Spleen (tissue), 11 donors: ENCODE results near the gene SYNDIG1. TPM values are rescaled to one million over a fixed set of nuclear protein-coding genes. Genes with fewer than 3 reads are reported as not detected.

Experiments used
- DNase-seq: peaks from one replicate; pipeline ENCODE4 v3.0.0-alpha.2; 2020
- H3K27ac ChIP-seq, 8 donors: fragments of 200-600 bp; sonication (generic) in 7 of 8; 1 replicate in 4 of 8; 2 replicates in 4 of 8; pipeline versions ENCODE4 v1.5.0 to v1.8.0; 2016 to 2021; ENCODE audit warnings: inconsistent platforms in 4 of 8, mild to moderate bottlenecking in 4 of 8, moderate library complexity in 1 of 8
- H3K27me3 ChIP-seq, 7 donors: fragments of 200-600 bp; sonication (generic) in 6 of 7; replicated peaks in 1 of 7; 1 replicate in 4 of 7; 2 replicates in 3 of 7; pipeline versions ENCODE4 v1.5.0 to v1.8.0; 2016 to 2021; ENCODE audit warnings: inconsistent platforms in 3 of 7, mild to moderate bottlenecking in 1 of 7
- H3K36me3 ChIP-seq, 6 donors: fragments of 200-600 bp; sonication (generic) in 5 of 6; 1 replicate in 4 of 6; 2 replicates in 2 of 6; pipeline versions ENCODE4 v1.5.0 to v1.8.0; 2016 to 2021; ENCODE audit warnings: inconsistent platforms in 2 of 6
- H3K4me1 ChIP-seq, 6 donors: fragments of 200-600 bp; sonication (generic) in 5 of 6; 1 replicate in 3 of 6; 2 replicates in 3 of 6; pipeline versions ENCODE4 v1.5.0 to v1.8.0; 2016 to 2021; ENCODE audit warnings: inconsistent platforms in 3 of 6
- H3K4me3 ChIP-seq, 8 donors: fragments of 200-600 bp; sonication (generic) in 7 of 8; 1 replicate in 4 of 8; 2 replicates in 4 of 8; pipeline versions ENCODE4 v1.5.0 to v1.8.0; 2016 to 2021; ENCODE audit warnings: inconsistent platforms in 4 of 8, mild to moderate bottlenecking in 4 of 8, moderate library complexity in 2 of 8
- H3K9me3 ChIP-seq, 8 donors: fragments of 200-600 bp; sonication (generic) in 7 of 8; 1 replicate in 4 of 8; 2 replicates in 4 of 8; pipeline versions ENCODE4 v1.5.0 to v1.8.0; 2016 to 2021; ENCODE audit warnings: inconsistent platforms in 4 of 8
- CTCF ChIP-seq, 11 experiments: fragments of 200-600 bp in 7 of 11; fragments of 450-650 bp in 4 of 11; sonication (generic) in 4 of 11; IDR thresholded peaks in 8 of 11; conservative IDR thresholded peaks in 3 of 11; 1 replicate in 7 of 11; 2 replicates in 4 of 11; pipeline versions ENCODE4 v1.4.0 to v1.8.0; 2016 to 2021; ENCODE audit warnings: antibody characterized with exemption in 11 of 11, inconsistent platforms in 4 of 11, mild to moderate bottlenecking in 1 of 11
- POLR2A ChIP-seq, 3 donors: fragments of 450-650 bp; IDR thresholded peaks; one replicate each; pipeline ENCODE4 v1.5.1; 2017; ENCODE audit warnings: antibody characterized with exemption in 3 of 3, mild to moderate bottlenecking in 1 of 3
- POLR2AphosphoS5 ChIP-seq, 3 donors: sonication (generic); formaldehyde crosslinking; IDR thresholded peaks; one replicate each; pipeline ENCODE4 v1.5.1; 2017; ENCODE audit warnings: antibody characterized with exemption in 3 of 3
- WGBS, 5 donors: extraction: QIAGEN DNeasy Blood & Tissue Kit in 3 of 5; methylation state at CpG; one replicate each; pipeline versions ENCODE4 v1.1.5 to v1.1.7; 2013 to 2018; 5-methylcytosine and 5-hydroxymethylcytosine counted together
- intact Hi-C: fragments of 100-400 bp; cut with DNase I; formaldehyde crosslinking; loops from one replicate; pipeline ENCODE4 v1.15.0; 2023; ENCODE audit warnings: low total_unique reads
- polyA plus RNA-seq, 3 donors: library from polyadenylated mRNA; stranded (reverse); fragments of 200-250 nt; gene quantifications; one replicate each; pipeline ENCODE4 v1.2.1, GENCODE V29; 2013
- total RNA-seq, 7 donors: library from RNA; depleted of rRNA in 3 of 7; stranded (reverse); fragments of >200 nt in 3 of 7; fragmentation: NEBNext Ultra II Directional in 4 of 7; extraction: Animal tissue kit (Norgen Biotek cat#: 25700) in 4 of 7; gene quantifications; one replicate each; pipeline versions ENCODE4 v1.1.0 to v1.2.1, GENCODE V29; 2016 to 2021
- donor health status: healthy with polysubstance abuse.
- donor health status: DM: no; HTN: no; CAD: no; lungs with moderate emphysema.
- donor health status: DM: no; HTN: no; CAD: no.
- donor health status: Bipolar disorder and iron deficiency.
- donor health status: healthy.
- donor health status: DM: no; HTN: no; CAD: no.
- donor health status: DM: yes; HTN: yes; CAD: no.

The SYNDIG1 gene
- total and polyA plus RNA-seq, 10 donors, result 0.70 to 3.5 (median 1.3) TPM

GRCh38 chr20:24696396-24696795, 227.0 kb downstream of the SYNDIG1 start:
- no peak overlapping the region for H3K4me3 ChIP-seq
- no peaks in the 10 kb centered on the region for H3K36me3 ChIP-seq
- H3K9me3 ChIP-seq, result no peaks in the 10 kb centered on the region
- TF ChIP-seq CTCF (IDR thresholded peaks at IDR 0.05 in 8 of 11, conservative IDR thresholded peaks at IDR 0.05 in 3 of 11), result no peak
- no peak for TF ChIP-seq POLR2AphosphoS5 (IDR thresholded peaks at IDR 0.05)
- TF ChIP-seq POLR2A (IDR thresholded peaks at IDR 0.05), result no peak
- WGBS, 5 donors, result 90 to 98% (median 92%) methylated on average over 8 of the region's 8 CpGs
- H3K27ac ChIP-seq, result no peak overlapping the region
- peaks cover 0 to 5% (median 0%) of the 10 kb centered on the region in 7 donors for H3K27me3 ChIP-seq
- peaks cover 6 to 19% (median 13%) of the 10 kb centered on the region in 6 donors for H3K4me1 ChIP-seq
- intact Hi-C loops, result no loop called here
- DNase-seq, result no peak

GRCh38 chr20:24697411-24697810, 228.0 kb downstream of the SYNDIG1 start:
- 83 to 98% (median 93%) methylated on average over 6 of the region's 6 CpGs for WGBS, 5 donors
- intact Hi-C loops, result no loop called here
- H3K27ac ChIP-seq, result no peak overlapping the region
- no peaks in the 10 kb centered on the region for H3K36me3 ChIP-seq
- TF ChIP-seq CTCF (IDR thresholded peaks at IDR 0.05 in 8 of 11, conservative IDR thresholded peaks at IDR 0.05 in 3 of 11) (no peak), POLR2A (IDR thresholded peaks at IDR 0.05) (no peak), POLR2AphosphoS5 (IDR thresholded peaks at IDR 0.05) (no peak)
- no peak for DNase-seq
- H3K27me3 ChIP-seq, result peaks cover 0 to 1% (median 0%) of the 10 kb centered on the region in 7 donors
- no peak overlapping the region for H3K4me3 ChIP-seq
- H3K4me1 ChIP-seq, result peaks cover 6 to 19% (median 13%) of the 10 kb centered on the region in 6 donors
- H3K9me3 ChIP-seq, result no peaks in the 10 kb centered on the region

- DNase-seq, result no peak
- no peak overlapping the region for H3K27ac ChIP-seq
- 51 to 72% (median 70%) methylated on average over 5 to 6 of the region's 6 CpGs for WGBS, 5 donors
Measured at GRCh38 chr20:24698189-24698588, 228.8 kb downstream of the SYNDIG1 start.

GRCh38 chr20:24698706-24699206, 229.3 kb downstream of the SYNDIG1 start:
- 81 to 96% (median 92%) methylated on average over 5 of the region's 5 CpGs for WGBS, 5 donors
- DNase-seq, result no peak
- Histone ChIP-seq H3K4me3 (no peak overlapping the region), H3K27me3 (no peaks in the 10 kb centered on the region), H3K4me1 (peaks cover 6 to 18% (median 12%) of the 10 kb centered on the region in 6 donors), H3K27ac (no peak overlapping the region), H3K9me3 (no peaks in the 10 kb centered on the region), H3K36me3 (no peaks in the 10 kb centered on the region)
- intact Hi-C loops, result no loop called here
- no peak for TF ChIP-seq CTCF (IDR thresholded peaks at IDR 0.05 in 8 of 11, conservative IDR thresholded peaks at IDR 0.05 in 3 of 11)
- TF ChIP-seq POLR2A (IDR thresholded peaks at IDR 0.05), result no peak
- no peak for TF ChIP-seq POLR2AphosphoS5 (IDR thresholded peaks at IDR 0.05)

More at GRCh38 chr20:24698189-24698588, 228.8 kb downstream of the SYNDIG1 start:
- TF ChIP-seq POLR2AphosphoS5 (IDR thresholded peaks at IDR 0.05) (no peak), POLR2A (IDR thresholded peaks at IDR 0.05) (no peak), CTCF (IDR thresholded peaks at IDR 0.05 in 8 of 11, conservative IDR thresholded peaks at IDR 0.05 in 3 of 11) (no peak)
- no peak overlapping the region for H3K4me3 ChIP-seq
- H3K36me3 ChIP-seq, result no peaks in the 10 kb centered on the region
- H3K4me1 ChIP-seq, result peaks cover 6 to 19% (median 13%) of the 10 kb centered on the region in 6 donors
- H3K9me3 ChIP-seq, result no peaks in the 10 kb centered on the region
- intact Hi-C loops, result no loop called here
- no peaks in the 10 kb centered on the region for H3K27me3 ChIP-seq
